Gastrocnemius medialis (tissue), 4 donors: ENCODE results near the gene RSPH1. TPM values are rescaled to one million over a fixed set of nuclear protein-coding genes. Genes with fewer than 3 reads are reported as not detected.

Source experiments
- ATAC-seq, 2 donors: fragments of 150-250 bp; one replicate each; pipeline ENCODE4 v1.9.1; 2016
- DNase-seq, 2 donors: peaks; one replicate each; pipeline ENCODE4 v3.0.0-alpha.2; 2019
- H3K27ac ChIP-seq, 4 donors: fragments of 200-600 bp; sonication (generic); 1 replicate in 1 of 4; 2 replicates in 3 of 4; pipeline ENCODE4 v1.5.1; 2016 to 2018; ENCODE audit warnings: mild to moderate bottlenecking in 2 of 4, moderate library complexity in 1 of 4
- H3K27me3 ChIP-seq, 3 donors: fragments of 200-600 bp; sonication (generic) in 2 of 3; 1 replicate in 1 of 3; 2 replicates in 2 of 3; pipeline versions ENCODE4 v1.5.1 to v1.6.0; 2016 to 2019; ENCODE audit warnings: mild to moderate bottlenecking in 1 of 3, moderate library complexity in 1 of 3
- H3K36me3 ChIP-seq, 2 donors: fragments of 200-600 bp; sonication (generic) in 1 of 2; one replicate each; pipeline ENCODE4 v1.5.1; 2017 to 2018
- H3K4me1 ChIP-seq, 2 donors: fragments of 200-600 bp; sonication (generic) in 1 of 2; one replicate each; pipeline ENCODE4 v1.5.1; 2016 to 2017; ENCODE audit warnings: mild to moderate bottlenecking in 2 of 2
- H3K4me3 ChIP-seq, 4 donors: fragments of 200-600 bp; sonication (generic) in 3 of 4; 1 replicate in 1 of 4; 2 replicates in 3 of 4; pipeline ENCODE4 v1.5.1; 2016 to 2019; ENCODE audit warnings: mild to moderate bottlenecking in 2 of 4
- H3K9me3 ChIP-seq, 3 donors: fragments of 200-600 bp; sonication (generic) in 2 of 3; 1 replicate in 1 of 3; 2 replicates in 2 of 3; pipeline ENCODE4 v1.5.1; 2016 to 2019
- CTCF ChIP-seq, 5 experiments: fragments of 450-650 bp in 3 of 5; fragments of 200-600 bp in 2 of 5; sonication (generic) in 2 of 5; IDR thresholded peaks in 4 of 5; conservative IDR thresholded peaks in 1 of 5; 1 replicate in 4 of 5; 2 replicates in 1 of 5; pipeline ENCODE4 v1.5.1; 2016 to 2019; ENCODE audit warnings: antibody characterized with exemption in 5 of 5, mild to moderate bottlenecking in 3 of 5, moderate library complexity in 3 of 5
- POLR2A ChIP-seq, 2 donors: fragments of 450-650 bp; IDR thresholded peaks; one replicate each; pipeline ENCODE4 v1.6.1; 2017; ENCODE audit warnings: antibody characterized with exemption in 2 of 2, mild to moderate bottlenecking in 2 of 2, moderate library complexity in 2 of 2
- in situ Hi-C, 4 donors: fragments of 200-750 bp; cut with MboI; loops; one replicate each; pipeline versions ENCODE4 v1.15.0 to v1.8.0; 2017; ENCODE audit warnings: low sequenced_read_pairs in 4 of 4
- intact Hi-C: fragments of 100-400 bp; cut with DNase I; formaldehyde crosslinking; loops from one replicate; pipeline ENCODE4 v1.15.1; 2023; ENCODE audit warnings: low total_unique reads
- total RNA-seq, 4 donors: library from RNA; depleted of rRNA; stranded (reverse); fragments of >200 nt; gene quantifications; one replicate each; pipeline versions ENCODE4 v1.1.0 to v1.2.3, GENCODE V29; 2016

Gene RSPH1
- total RNA-seq, 4 donors from 2014 or later, result 0.29 TPM; not detected in 3

- TF ChIP-seq CTCF (IDR thresholded peaks at IDR 0.05 in 4 of 5, conservative IDR thresholded peaks at IDR 0.05 in 1 of 5), result peak in 2 of 5 experiments; percentile 7 to 10
- no peak for TF ChIP-seq POLR2A (IDR thresholded peaks at IDR 0.05)
- H3K4me3 ChIP-seq, result peak overlapping the region; percentile 55 to 82 (median 68)
- no peaks in the 10 kb centered on the region for H3K27me3 ChIP-seq
- H3K27ac ChIP-seq, result peak overlapping the region in 2 of 4 donors; percentile 33 to 83
- DNase-seq (no peak), ATAC-seq (peak; percentile 10 to 22)
- intact Hi-C loops (loop anchor here (2.0 kb wide), 2 partner anchors 19 to 37 kb away; no protein-coding TSS in a partner anchor), in situ Hi-C loops (no loop called here)
- no peaks in the 10 kb centered on the region for H3K36me3 ChIP-seq
- peaks cover 0 to 5% of the 10 kb centered on the region in 2 donors for H3K4me1 ChIP-seq
- H3K9me3 ChIP-seq, result no peaks in the 10 kb centered on the region
These were observed 282 bp downstream of the RSPH1 start for GRCh38 chr21:42495765-42496119.

- Histone ChIP-seq H3K36me3 (no peaks in the 10 kb centered on the region), H3K27ac (no peak overlapping the region), H3K27me3 (no peaks in the 10 kb centered on the region), H3K4me3 (no peak overlapping the region), H3K9me3 (no peaks in the 10 kb centered on the region), H3K4me1 (peaks cover 0 to 5% of the 10 kb centered on the region in 2 donors)
- DNase-seq (no peak), ATAC-seq (no peak)
- TF ChIP-seq POLR2A (IDR thresholded peaks at IDR 0.05) (no peak), CTCF (IDR thresholded peaks at IDR 0.05 in 4 of 5, conservative IDR thresholded peaks at IDR 0.05 in 1 of 5) (no peak)
- intact Hi-C loops (no loop called here), in situ Hi-C loops (no loop called here)
These were observed 997 bp downstream of the RSPH1 start for GRCh38 chr21:42495027-42495426.

GRCh38 chr21:42493109-42494060 lies 2.6 kb downstream of the RSPH1 start:
- no peak for ATAC-seq
- no peak for DNase-seq
- intact Hi-C loops (loop anchor here (5.0 kb wide), 1 partner anchor 1326 kb away; the partner anchor contains the start of gene BACE2), in situ Hi-C loops (no loop called here)
- TF ChIP-seq POLR2A (IDR thresholded peaks at IDR 0.05) (no peak), CTCF (IDR thresholded peaks at IDR 0.05 in 4 of 5, conservative IDR thresholded peaks at IDR 0.05 in 1 of 5) (no peak)
- Histone ChIP-seq H3K36me3 (no peaks in the 10 kb centered on the region), H3K4me3 (no peak overlapping the region), H3K27me3 (no peaks in the 10 kb centered on the region), H3K9me3 (no peaks in the 10 kb centered on the region), H3K27ac (no peak overlapping the region), H3K4me1 (peaks cover 0 to 5% of the 10 kb centered on the region in 2 donors)

- DNase-seq, result no peak
- H3K4me1 ChIP-seq, result peaks cover 0 to 4% of the 10 kb centered on the region in 2 donors
- H3K36me3 ChIP-seq, result no peaks in the 10 kb centered on the region
- H3K4me3 ChIP-seq, result no peak overlapping the region
- no peaks in the 10 kb centered on the region for H3K9me3 ChIP-seq
- in situ Hi-C loops, result no loop called here
- ATAC-seq, result no peak
- H3K27ac ChIP-seq, result no peak overlapping the region
- intact Hi-C loops, result loop anchor here (5.0 kb wide), 1 partner anchor 1325 kb away; the partner anchor contains the start of gene BACE2
- TF ChIP-seq POLR2A (IDR thresholded peaks at IDR 0.05) (no peak), CTCF (IDR thresholded peaks at IDR 0.05 in 4 of 5, conservative IDR thresholded peaks at IDR 0.05 in 1 of 5) (no peak)
- peaks cover 0 to 5% (median 0%) of the 10 kb centered on the region in 3 donors for H3K27me3 ChIP-seq
These were observed 3.8 kb downstream of the RSPH1 start for GRCh38 chr21:42492201-42492600.
